ENCODE data around the gene FUOM.

DNA sequence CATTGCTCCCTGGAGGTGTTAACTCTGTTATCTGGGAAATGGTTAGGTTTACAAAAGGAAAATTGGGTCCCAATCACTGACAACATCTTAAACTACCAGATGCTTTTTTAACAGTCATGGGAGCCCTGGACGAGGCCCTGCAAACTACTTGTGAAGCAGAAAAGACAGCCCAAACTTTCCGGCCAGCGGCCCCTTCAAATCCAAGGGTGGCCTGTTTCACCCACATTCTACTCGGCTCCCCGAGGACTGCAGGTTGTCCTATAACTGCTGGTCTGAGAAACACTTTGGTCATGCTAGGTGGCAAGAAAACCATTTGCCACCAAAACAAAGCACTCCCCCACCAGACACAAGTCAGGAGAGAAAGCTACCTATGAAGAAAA, 51.7 kb downstream of the FUOM start:
- TF ChIP-seq, protein P1, sequence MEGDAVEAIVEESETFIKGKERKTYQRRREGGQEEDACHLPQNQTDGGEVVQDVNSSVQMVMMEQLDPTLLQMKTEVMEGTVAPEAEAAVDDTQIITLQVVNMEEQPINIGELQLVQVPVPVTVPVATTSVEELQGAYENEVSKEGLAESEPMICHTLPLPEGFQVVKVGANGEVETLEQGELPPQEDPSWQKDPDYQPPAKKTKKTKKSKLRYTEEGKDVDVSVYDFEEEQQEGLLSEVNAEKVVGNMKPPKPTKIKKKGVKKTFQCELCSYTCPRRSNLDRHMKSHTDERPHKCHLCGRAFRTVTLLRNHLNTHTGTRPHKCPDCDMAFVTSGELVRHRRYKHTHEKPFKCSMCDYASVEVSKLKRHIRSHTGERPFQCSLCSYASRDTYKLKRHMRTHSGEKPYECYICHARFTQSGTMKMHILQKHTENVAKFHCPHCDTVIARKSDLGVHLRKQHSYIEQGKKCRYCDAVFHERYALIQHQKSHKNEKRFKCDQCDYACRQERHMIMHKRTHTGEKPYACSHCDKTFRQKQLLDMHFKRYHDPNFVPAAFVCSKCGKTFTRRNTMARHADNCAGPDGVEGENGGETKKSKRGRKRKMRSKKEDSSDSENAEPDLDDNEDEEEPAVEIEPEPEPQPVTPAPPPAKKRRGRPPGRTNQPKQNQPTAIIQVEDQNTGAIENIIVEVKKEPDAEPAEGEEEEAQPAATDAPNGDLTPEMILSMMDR (IDR thresholded peaks at IDR 0.05): no peak
- TF ChIP-seq RAD21 (IDR thresholded peaks at IDR 0.05; ENCODE audit: low read length) (no peak), RXRA (IDR thresholded peaks at IDR 0.05; ENCODE audit: borderline replicate concordance, low read depth) (no peak)

Data from SK-N-SH (cell line).